ENCODE results near the gene LRP4.

Gene LRP4

GRCh38 chr11:46905806-46906205 is 12.5 kb downstream of the LRP4 start:
- peaks cover 6% of the 10 kb centered on the region for H3K36me3 ChIP-seq (ENCODE audit: control insufficient read depth, insufficient read depth, low read length)
- no peaks in the 10 kb centered on the region for H3K9me3 ChIP-seq (ENCODE audit: control insufficient read depth, insufficient read depth, low read depth, low read length)
- no peak overlapping the region for H3K27ac ChIP-seq (ENCODE audit: low read depth, low read length)
- H3K4me1 ChIP-seq (ENCODE audit: control insufficient read depth, insufficient read depth, low read length): peaks cover 43% of the 10 kb centered on the region
- no peak overlapping the region for H3K9ac ChIP-seq (ENCODE audit: low read length)
- no peaks in the 10 kb centered on the region for H3K27me3 ChIP-seq (ENCODE audit: control insufficient read depth, insufficient read depth, low read length)
- no peak overlapping the region for H3K4me3 ChIP-seq (ENCODE audit: low read depth, low read length)

GRCh38 chr11:46903846-46904245 is 14.5 kb downstream of the LRP4 start:
- H3K27me3 ChIP-seq (ENCODE audit: control insufficient read depth, insufficient read depth, low read length): no peaks in the 10 kb centered on the region
- peaks cover 21% of the 10 kb centered on the region for H3K36me3 ChIP-seq (ENCODE audit: control insufficient read depth, insufficient read depth, low read length)
- H3K4me3 ChIP-seq (ENCODE audit: low read depth, low read length): no peak overlapping the region
- peak overlapping the region; percentile 34 for H3K9ac ChIP-seq (ENCODE audit: low read length)
- H3K4me1 ChIP-seq (ENCODE audit: control insufficient read depth, insufficient read depth, low read length): peaks cover 35% of the 10 kb centered on the region
- H3K27ac ChIP-seq (ENCODE audit: low read depth, low read length): no peak overlapping the region
- 0 out of 2 replicates have a peak, but pooled peaks cover 2% of the 10 kb centered on the region for H3K9me3 ChIP-seq (ENCODE audit: control insufficient read depth, insufficient read depth, low read depth, low read length)

DNA sequence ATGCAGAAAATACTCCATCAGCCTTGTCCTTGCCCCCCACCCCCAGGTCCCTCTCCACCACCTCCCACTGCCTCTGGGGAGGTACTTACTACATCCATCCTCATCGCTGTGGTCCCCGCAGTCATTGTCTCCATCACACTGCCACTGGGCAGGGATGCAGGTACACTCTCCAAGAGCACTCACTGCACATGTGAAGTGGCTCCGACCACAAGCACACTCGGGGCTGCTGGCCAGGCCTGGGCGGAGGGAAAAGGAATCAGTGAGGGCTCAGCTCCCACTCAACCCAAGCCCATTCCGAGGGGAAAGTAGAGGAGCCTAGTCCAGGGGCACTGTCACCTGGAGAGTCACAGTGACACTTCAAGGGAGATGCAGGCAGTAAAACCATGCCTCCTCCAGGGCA is 15.7 kb downstream of the LRP4 start:
- peaks cover 30% of the 10 kb centered on the region for H3K36me3 ChIP-seq (ENCODE audit: control insufficient read depth, insufficient read depth, low read length)
- H3K9me3 ChIP-seq (ENCODE audit: control insufficient read depth, insufficient read depth, low read depth, low read length): 0 out of 2 replicates have a peak, but pooled peaks cover 7% of the 10 kb centered on the region
- no peak overlapping the region for H3K9ac ChIP-seq (ENCODE audit: low read length)
- H3K27ac ChIP-seq (ENCODE audit: low read depth, low read length): no peak overlapping the region
- H3K27me3 ChIP-seq (ENCODE audit: control insufficient read depth, insufficient read depth, low read length): no peaks in the 10 kb centered on the region
- H3K4me3 ChIP-seq (ENCODE audit: low read depth, low read length): no peak overlapping the region
- peaks cover 28% of the 10 kb centered on the region for H3K4me1 ChIP-seq (ENCODE audit: control insufficient read depth, insufficient read depth, low read length)

DNA sequence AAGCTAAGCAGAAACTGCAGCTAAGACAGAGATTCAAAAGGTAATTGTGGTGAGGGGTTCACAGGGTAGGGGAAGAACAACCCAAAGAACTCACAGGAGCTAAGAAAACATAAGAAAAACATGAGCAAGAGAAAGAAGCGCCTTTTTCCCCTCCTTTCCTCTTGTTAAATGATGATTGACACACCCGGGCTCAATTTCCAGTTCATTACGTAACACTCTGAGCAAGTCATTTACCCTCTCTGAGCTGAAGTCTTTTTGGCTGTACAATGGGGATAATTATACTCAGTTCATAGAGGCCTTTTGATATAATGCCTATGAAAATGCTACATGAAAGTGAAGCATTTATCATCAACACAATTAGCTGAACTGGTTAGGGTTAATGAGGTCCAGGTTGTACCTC is 17.2 kb downstream of the LRP4 start:
- no peak overlapping the region for H3K27ac ChIP-seq (ENCODE audit: low read depth, low read length)
- H3K9me3 ChIP-seq (ENCODE audit: control insufficient read depth, insufficient read depth, low read depth, low read length): 0 out of 2 replicates have a peak, but pooled peaks cover 7% of the 10 kb centered on the region
- H3K4me3 ChIP-seq (ENCODE audit: low read depth, low read length): no peak overlapping the region
- no peak overlapping the region for H3K9ac ChIP-seq (ENCODE audit: low read length)
- H3K4me1 ChIP-seq (ENCODE audit: control insufficient read depth, insufficient read depth, low read length): peaks cover 19% of the 10 kb centered on the region
- no peaks in the 10 kb centered on the region for H3K27me3 ChIP-seq (ENCODE audit: control insufficient read depth, insufficient read depth, low read length)
- H3K36me3 ChIP-seq (ENCODE audit: control insufficient read depth, insufficient read depth, low read length): peaks cover 38% of the 10 kb centered on the region

DNA sequence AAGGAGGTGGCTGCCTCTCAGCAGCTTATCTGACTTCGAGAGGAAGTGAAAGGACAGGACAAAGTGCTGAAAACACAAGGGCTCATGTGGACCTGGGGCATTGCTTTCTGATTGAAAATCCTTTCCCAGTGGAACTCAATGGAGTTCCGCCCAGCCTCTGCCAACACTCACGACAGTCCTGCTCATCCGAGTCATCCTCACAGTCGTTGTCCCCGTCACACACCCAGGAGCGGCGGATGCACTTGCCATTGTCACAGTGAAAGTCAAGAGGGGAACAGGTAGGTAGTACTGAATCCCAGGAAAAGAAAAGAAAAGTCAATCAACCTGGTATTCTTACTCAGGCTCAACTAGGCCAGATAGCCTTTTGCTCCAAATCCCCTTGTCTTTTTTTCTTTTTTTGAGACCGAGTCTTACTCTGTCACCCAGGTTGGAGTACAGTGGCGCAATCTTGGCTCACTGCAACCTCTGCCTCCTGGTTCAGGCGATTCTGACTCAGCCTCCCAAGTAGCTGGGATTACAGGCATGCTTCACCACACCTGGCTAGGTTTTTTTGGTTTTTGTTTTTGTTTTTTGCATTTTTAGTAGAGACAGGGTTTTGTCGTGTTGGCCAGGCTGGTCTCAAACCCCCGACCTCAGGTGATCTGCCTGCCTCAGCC is 18.1 kb downstream of the LRP4 start:
- H3K27me3 ChIP-seq (ENCODE audit: control insufficient read depth, insufficient read depth, low read length): no peaks in the 10 kb centered on the region
- H3K36me3 ChIP-seq (ENCODE audit: control insufficient read depth, insufficient read depth, low read length): peaks cover 46% of the 10 kb centered on the region
- H3K4me1 ChIP-seq (ENCODE audit: control insufficient read depth, insufficient read depth, low read length): peaks cover 17% of the 10 kb centered on the region
- no peak overlapping the region for H3K4me3 ChIP-seq (ENCODE audit: low read depth, low read length)
- 0 out of 2 replicates have a peak, but pooled peaks cover 7% of the 10 kb centered on the region for H3K9me3 ChIP-seq (ENCODE audit: control insufficient read depth, insufficient read depth, low read depth, low read length)
- no peak overlapping the region for H3K9ac ChIP-seq (ENCODE audit: low read length)
- H3K27ac ChIP-seq (ENCODE audit: low read depth, low read length): no peak overlapping the region

GRCh38 chr11:46899501-46900025 is 18.8 kb downstream of the LRP4 start:
- peaks cover 53% of the 10 kb centered on the region for H3K36me3 ChIP-seq (ENCODE audit: control insufficient read depth, insufficient read depth, low read length)
- H3K9ac ChIP-seq (ENCODE audit: low read length): no peak overlapping the region
- peaks cover 13% of the 10 kb centered on the region for H3K4me1 ChIP-seq (ENCODE audit: control insufficient read depth, insufficient read depth, low read length)
- H3K27me3 ChIP-seq (ENCODE audit: control insufficient read depth, insufficient read depth, low read length): no peaks in the 10 kb centered on the region
- 0 out of 2 replicates have a peak, but pooled peaks cover 7% of the 10 kb centered on the region for H3K9me3 ChIP-seq (ENCODE audit: control insufficient read depth, insufficient read depth, low read depth, low read length)
- no peak overlapping the region for H3K4me3 ChIP-seq (ENCODE audit: low read depth, low read length)
- no peak overlapping the region for H3K27ac ChIP-seq (ENCODE audit: low read depth, low read length)

GRCh38 chr11:46898396-46899095 is 19.8 kb downstream of the LRP4 start:
- Histone ChIP-seq H3K9ac (ENCODE audit: low read length) (no peak overlapping the region), H3K27me3 (ENCODE audit: control insufficient read depth, insufficient read depth, low read length) (no peaks in the 10 kb centered on the region), H3K36me3 (ENCODE audit: control insufficient read depth, insufficient read depth, low read length) (peaks cover 59% of the 10 kb centered on the region), H3K4me3 (ENCODE audit: low read depth, low read length) (no peak overlapping the region), H3K4me1 (ENCODE audit: control insufficient read depth, insufficient read depth, low read length) (peaks cover 5% of the 10 kb centered on the region), H3K27ac (ENCODE audit: low read depth, low read length) (no peak overlapping the region), H3K9me3 (ENCODE audit: control insufficient read depth, insufficient read depth, low read depth, low read length) (0 out of 2 replicates have a peak, but pooled peaks cover 7% of the 10 kb centered on the region)

- Histone ChIP-seq H3K27ac (ENCODE audit: low read depth, low read length) (no peak overlapping the region), H3K27me3 (ENCODE audit: control insufficient read depth, insufficient read depth, low read length) (no peaks in the 10 kb centered on the region), H3K4me3 (ENCODE audit: low read depth, low read length) (no peak overlapping the region), H3K4me1 (ENCODE audit: control insufficient read depth, insufficient read depth, low read length) (peaks cover 5% of the 10 kb centered on the region), H3K36me3 (ENCODE audit: control insufficient read depth, insufficient read depth, low read length) (peaks cover 74% of the 10 kb centered on the region), H3K9me3 (ENCODE audit: control insufficient read depth, insufficient read depth, low read depth, low read length) (0 out of 2 replicates have a peak, but pooled peaks cover 7% of the 10 kb centered on the region), H3K9ac (ENCODE audit: low read length) (no peak overlapping the region)
Observed at GRCh38 chr11:46896719-46897406, 21.5 kb downstream of the LRP4 start.

DNA sequence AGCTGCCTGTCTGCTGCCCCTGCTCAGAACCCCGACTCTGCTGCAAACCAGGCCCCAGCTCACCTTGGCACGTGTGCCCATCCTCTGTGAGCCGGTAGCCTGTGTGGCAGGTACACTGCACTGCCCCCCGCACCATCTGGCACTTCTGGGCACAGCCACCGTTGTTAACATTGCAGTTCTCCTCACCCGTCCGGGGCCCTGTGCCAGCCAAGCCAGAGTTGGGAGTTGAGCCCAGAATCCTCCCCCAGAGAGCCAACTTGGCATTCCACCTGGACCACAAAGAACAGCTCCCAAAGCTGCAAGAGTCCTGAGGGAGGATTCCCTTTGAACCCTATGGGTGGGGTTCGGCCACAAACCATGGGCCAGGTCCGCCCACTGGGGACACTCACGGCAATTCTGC is 22.5 kb downstream of the LRP4 start:
- no peak overlapping the region for H3K4me3 ChIP-seq (ENCODE audit: low read depth, low read length)
- no peak overlapping the region for H3K9ac ChIP-seq (ENCODE audit: low read length)
- H3K4me1 ChIP-seq (ENCODE audit: control insufficient read depth, insufficient read depth, low read length): peaks cover 5% of the 10 kb centered on the region
- H3K36me3 ChIP-seq (ENCODE audit: control insufficient read depth, insufficient read depth, low read length): peaks cover 73% of the 10 kb centered on the region
- H3K27ac ChIP-seq (ENCODE audit: low read depth, low read length): no peak overlapping the region
- H3K27me3 ChIP-seq (ENCODE audit: control insufficient read depth, insufficient read depth, low read length): no peaks in the 10 kb centered on the region
- 0 out of 2 replicates have a peak, but pooled peaks cover 7% of the 10 kb centered on the region for H3K9me3 ChIP-seq (ENCODE audit: control insufficient read depth, insufficient read depth, low read depth, low read length)

- H3K9me3 ChIP-seq (ENCODE audit: control insufficient read depth, insufficient read depth, low read depth, low read length): 0 out of 2 replicates have a peak, but pooled peaks cover 7% of the 10 kb centered on the region
- H3K4me3 ChIP-seq (ENCODE audit: low read depth, low read length): no peak overlapping the region
- no peaks in the 10 kb centered on the region for H3K27me3 ChIP-seq (ENCODE audit: control insufficient read depth, insufficient read depth, low read length)
- no peak overlapping the region for H3K9ac ChIP-seq (ENCODE audit: low read length)
- peaks cover 5% of the 10 kb centered on the region for H3K4me1 ChIP-seq (ENCODE audit: control insufficient read depth, insufficient read depth, low read length)
- peaks cover 75% of the 10 kb centered on the region for H3K36me3 ChIP-seq (ENCODE audit: control insufficient read depth, insufficient read depth, low read length)
- H3K27ac ChIP-seq (ENCODE audit: low read depth, low read length): no peak overlapping the region
Observed at GRCh38 chr11:46894961-46895360, 23.4 kb downstream of the LRP4 start.

All from HUES6 (cell line).